Measurements from ENCODE around the gene CAVIN4.

CAVIN4 gene

GRCh38 chr9:100555471-100555870 is 22.4 kb upstream of the CAVIN4 start:
- no peaks in the 10 kb centered on the region for H3K27me3 ChIP-seq (replicated peaks; ENCODE audit: control insufficient read depth, insufficient read depth, low read length)
- H3K4me3 ChIP-seq (replicated peaks; ENCODE audit: low read depth, low read length), result no peak overlapping the region
- TF ChIP-seq, protein P1, sequence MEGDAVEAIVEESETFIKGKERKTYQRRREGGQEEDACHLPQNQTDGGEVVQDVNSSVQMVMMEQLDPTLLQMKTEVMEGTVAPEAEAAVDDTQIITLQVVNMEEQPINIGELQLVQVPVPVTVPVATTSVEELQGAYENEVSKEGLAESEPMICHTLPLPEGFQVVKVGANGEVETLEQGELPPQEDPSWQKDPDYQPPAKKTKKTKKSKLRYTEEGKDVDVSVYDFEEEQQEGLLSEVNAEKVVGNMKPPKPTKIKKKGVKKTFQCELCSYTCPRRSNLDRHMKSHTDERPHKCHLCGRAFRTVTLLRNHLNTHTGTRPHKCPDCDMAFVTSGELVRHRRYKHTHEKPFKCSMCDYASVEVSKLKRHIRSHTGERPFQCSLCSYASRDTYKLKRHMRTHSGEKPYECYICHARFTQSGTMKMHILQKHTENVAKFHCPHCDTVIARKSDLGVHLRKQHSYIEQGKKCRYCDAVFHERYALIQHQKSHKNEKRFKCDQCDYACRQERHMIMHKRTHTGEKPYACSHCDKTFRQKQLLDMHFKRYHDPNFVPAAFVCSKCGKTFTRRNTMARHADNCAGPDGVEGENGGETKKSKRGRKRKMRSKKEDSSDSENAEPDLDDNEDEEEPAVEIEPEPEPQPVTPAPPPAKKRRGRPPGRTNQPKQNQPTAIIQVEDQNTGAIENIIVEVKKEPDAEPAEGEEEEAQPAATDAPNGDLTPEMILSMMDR (IDR thresholded peaks at IDR 0.05; ENCODE audit: insufficient read depth, low read length, poor library complexity, severe bottlenecking), result no peak
- H3K36me3 ChIP-seq (ENCODE audit: control insufficient read depth, insufficient read depth, low read length), result no peaks in the 10 kb centered on the region
- no peak for DNase-seq (ENCODE audit: extremely low read depth, insufficient read length)

DNA sequence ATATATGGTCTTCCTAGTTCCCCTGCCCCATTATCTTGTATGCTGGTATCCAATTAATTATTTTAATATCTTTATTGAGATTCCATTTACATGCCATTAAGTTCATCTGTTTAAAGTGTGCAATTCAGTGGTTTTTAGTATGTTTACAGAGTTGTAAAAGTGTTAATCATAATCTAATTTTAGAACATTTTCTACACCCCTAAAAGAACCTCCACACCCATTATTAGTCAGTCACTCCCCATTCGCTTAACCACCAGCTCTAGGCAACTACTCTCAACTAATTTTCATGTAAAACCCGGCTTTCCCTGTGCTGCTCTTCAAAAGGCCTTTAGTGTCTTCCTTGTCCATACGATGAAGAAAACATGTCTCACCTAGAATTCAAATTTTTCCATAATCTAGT is 20.8 kb upstream of the CAVIN4 start:
- H3K4me3 ChIP-seq (replicated peaks; ENCODE audit: low read depth, low read length), result no peak overlapping the region
- no peaks in the 10 kb centered on the region for H3K36me3 ChIP-seq (ENCODE audit: control insufficient read depth, insufficient read depth, low read length)
- no peak for DNase-seq (ENCODE audit: extremely low read depth, insufficient read length)
- TF ChIP-seq, protein P1 (IDR thresholded peaks at IDR 0.05; ENCODE audit: insufficient read depth, low read length, poor library complexity, severe bottlenecking), result no peak
- H3K27me3 ChIP-seq (replicated peaks; ENCODE audit: control insufficient read depth, insufficient read depth, low read length), result no peaks in the 10 kb centered on the region

- no peak for DNase-seq (ENCODE audit: extremely low read depth, insufficient read length)
- TF ChIP-seq, protein P1 (IDR thresholded peaks at IDR 0.05; ENCODE audit: insufficient read depth, low read length, poor library complexity, severe bottlenecking), result no peak
- Histone ChIP-seq H3K4me3 (replicated peaks; ENCODE audit: low read depth, low read length) (no peak overlapping the region), H3K27me3 (replicated peaks; ENCODE audit: control insufficient read depth, insufficient read depth, low read length) (no peaks in the 10 kb centered on the region), H3K36me3 (ENCODE audit: control insufficient read depth, insufficient read depth, low read length) (no peaks in the 10 kb centered on the region)
Measured at GRCh38 chr9:100561256-100561655, 16.6 kb upstream of the CAVIN4 start.

- no peaks in the 10 kb centered on the region for H3K27me3 ChIP-seq (replicated peaks; ENCODE audit: control insufficient read depth, insufficient read depth, low read length)
- H3K4me3 ChIP-seq (replicated peaks; ENCODE audit: low read depth, low read length), result no peak overlapping the region
- H3K36me3 ChIP-seq (ENCODE audit: control insufficient read depth, insufficient read depth, low read length), result no peaks in the 10 kb centered on the region
- no peak for DNase-seq (ENCODE audit: extremely low read depth, insufficient read length)
- TF ChIP-seq, protein P1 (IDR thresholded peaks at IDR 0.05; ENCODE audit: insufficient read depth, low read length, poor library complexity, severe bottlenecking), result no peak
Measured at GRCh38 chr9:100567856-100568255, 10.0 kb upstream of the CAVIN4 start.

DNA sequence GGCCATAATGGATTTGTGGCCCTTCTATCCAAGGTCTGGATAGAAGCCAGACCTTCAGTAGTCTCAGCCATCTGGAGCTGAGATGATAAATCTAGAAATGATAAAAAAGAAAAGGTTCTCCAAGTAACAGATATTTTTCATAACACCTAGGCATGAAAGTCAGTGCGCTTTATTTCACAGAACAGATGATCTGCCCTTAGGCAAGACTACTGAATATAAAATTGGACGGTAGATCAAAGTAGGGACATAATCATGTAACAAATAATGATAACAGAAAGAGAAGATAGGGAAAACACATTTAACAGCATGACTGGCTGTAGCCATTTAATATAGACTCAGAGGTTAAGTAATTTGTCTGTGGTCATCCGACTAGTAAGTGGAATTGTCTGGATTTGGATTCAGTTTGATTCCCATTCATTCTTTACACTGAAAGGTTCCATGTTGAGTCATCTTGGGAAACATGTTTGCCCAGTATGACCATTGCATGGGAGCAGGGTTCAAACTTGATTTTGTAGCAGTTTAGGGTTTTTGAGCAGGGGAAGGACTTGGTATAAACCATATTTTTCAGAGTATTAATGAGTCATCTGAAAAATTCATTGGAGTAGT is 4.1 kb upstream of the CAVIN4 start:
- TF ChIP-seq, protein P1 (IDR thresholded peaks at IDR 0.05; ENCODE audit: insufficient read depth, low read length, poor library complexity, severe bottlenecking), result no peak
- Histone ChIP-seq H3K27me3 (replicated peaks; ENCODE audit: control insufficient read depth, insufficient read depth, low read length) (no peaks in the 10 kb centered on the region), H3K36me3 (ENCODE audit: control insufficient read depth, insufficient read depth, low read length) (no peaks in the 10 kb centered on the region), H3K4me3 (replicated peaks; ENCODE audit: low read depth, low read length) (no peak overlapping the region)
- no peak for DNase-seq (ENCODE audit: extremely low read depth, insufficient read length)

- no peak for DNase-seq (ENCODE audit: extremely low read depth, insufficient read length)
- TF ChIP-seq, protein P1 (IDR thresholded peaks at IDR 0.05; ENCODE audit: insufficient read depth, low read length, poor library complexity, severe bottlenecking), result no peak
- no peak overlapping the region for H3K4me3 ChIP-seq (replicated peaks; ENCODE audit: low read depth, low read length)
- H3K36me3 ChIP-seq (ENCODE audit: control insufficient read depth, insufficient read depth, low read length), result no peaks in the 10 kb centered on the region
- H3K27me3 ChIP-seq (replicated peaks; ENCODE audit: control insufficient read depth, insufficient read depth, low read length), result no peaks in the 10 kb centered on the region
Measured at GRCh38 chr9:100575006-100575405, 2.9 kb upstream of the CAVIN4 start.
